Activated T-cell treated with anti-CD3 and anti-CD28 coated beads, Interleukin-2, amount 50 U/mL, for 24 hours (primary cell): ENCODE data around the gene EEF1AKMT1.

Experiments used
- DNase-seq: peaks from one replicate; pipeline ENCODE4 v3.0.0-alpha.2; 2020
- H3K27ac Mint-ChIP-seq: 2 replicates; pipeline ENCODE4 v1.8.0; 2020; ENCODE audit warnings: mild to moderate bottlenecking, mixed read lengths
- H3K27me3 Mint-ChIP-seq: 2 replicates; pipeline ENCODE4 v1.8.0; 2020; ENCODE audit warnings: mixed read lengths
- H3K36me3 Mint-ChIP-seq: 2 replicates; pipeline ENCODE4 v1.8.0; 2020; ENCODE audit warnings: low read depth, mixed read lengths
- H3K4me1 Mint-ChIP-seq: 2 replicates; pipeline ENCODE4 v1.8.0; 2020; ENCODE audit warnings: low read depth, mixed read lengths
- H3K4me3 Mint-ChIP-seq: 2 replicates; pipeline ENCODE4 v1.8.0; 2020; ENCODE audit warnings: mild to moderate bottlenecking, moderate library complexity, mixed read lengths
- H3K9me3 Mint-ChIP-seq: 2 replicates; pipeline ENCODE4 v1.8.0; 2020; ENCODE audit warnings: mixed read lengths

Gene EEF1AKMT1

GRCh38 chr13:20719783-20720182 is 54.0 kb downstream of the EEF1AKMT1 start:
- peaks cover 10% of the 10 kb centered on the region for H3K27me3 Mint-ChIP-seq
- H3K4me3 Mint-ChIP-seq, result no peak overlapping the region
- no peaks in the 10 kb centered on the region for H3K9me3 Mint-ChIP-seq

GRCh38 chr13:20718958-20719566 is 54.7 kb downstream of the EEF1AKMT1 start:
- Mint-ChIP-seq H3K4me3 (no peak overlapping the region), H3K4me1 (peaks cover 13% of the 10 kb centered on the region), H3K27ac (no peak overlapping the region), H3K27me3 (peaks cover 10% of the 10 kb centered on the region), H3K36me3 (no peaks in the 10 kb centered on the region), H3K9me3 (no peaks in the 10 kb centered on the region)
- no peak for DNase-seq

More at GRCh38 chr13:20719783-20720182, 54.0 kb downstream of the EEF1AKMT1 start:
- Mint-ChIP-seq H3K36me3 (no peaks in the 10 kb centered on the region), H3K27ac (no peak overlapping the region), H3K4me1 (peaks cover 13% of the 10 kb centered on the region)
- DNase-seq, result no peak

GRCh38 chr13:20717581-20718542 is 55.9 kb downstream of the EEF1AKMT1 start:
- H3K27ac Mint-ChIP-seq, result no peak overlapping the region
- no peak overlapping the region for H3K4me3 Mint-ChIP-seq
- H3K36me3 Mint-ChIP-seq, result no peaks in the 10 kb centered on the region
- DNase-seq, result no peak
- no peaks in the 10 kb centered on the region for H3K9me3 Mint-ChIP-seq
- peaks cover 15% of the 10 kb centered on the region for H3K4me1 Mint-ChIP-seq
- H3K27me3 Mint-ChIP-seq, result peaks cover 16% of the 10 kb centered on the region

GRCh38 chr13:20716951-20717350 is 56.8 kb downstream of the EEF1AKMT1 start:
- H3K27me3 Mint-ChIP-seq, result peaks cover 16% of the 10 kb centered on the region
- peaks cover 10% of the 10 kb centered on the region for H3K4me1 Mint-ChIP-seq
- no peaks in the 10 kb centered on the region for H3K36me3 Mint-ChIP-seq
- H3K9me3 Mint-ChIP-seq, result no peaks in the 10 kb centered on the region
- H3K4me3 Mint-ChIP-seq, result no peak overlapping the region
- DNase-seq, result no peak
- no peak overlapping the region for H3K27ac Mint-ChIP-seq

GRCh38 chr13:20715330-20715712 is 58.4 kb downstream of the EEF1AKMT1 start:
- DNase-seq, result no peak
- H3K9me3 Mint-ChIP-seq, result no peaks in the 10 kb centered on the region
- H3K4me3 Mint-ChIP-seq, result no peak overlapping the region
- H3K36me3 Mint-ChIP-seq, result no peaks in the 10 kb centered on the region
- H3K27me3 Mint-ChIP-seq, result peaks cover 18% of the 10 kb centered on the region
- no peak overlapping the region for H3K27ac Mint-ChIP-seq
- peaks cover 3% of the 10 kb centered on the region for H3K4me1 Mint-ChIP-seq

GRCh38 chr13:20714563-20715329 is 59.0 kb downstream of the EEF1AKMT1 start:
- Mint-ChIP-seq H3K4me1 (peaks cover 3% of the 10 kb centered on the region), H3K36me3 (no peaks in the 10 kb centered on the region), H3K27me3 (peaks cover 18% of the 10 kb centered on the region), H3K27ac (no peak overlapping the region), H3K4me3 (no peak overlapping the region), H3K9me3 (no peaks in the 10 kb centered on the region)
- no peak for DNase-seq

GRCh38 chr13:20714161-20714560 is 59.6 kb downstream of the EEF1AKMT1 start:
- H3K27ac Mint-ChIP-seq, result no peak overlapping the region
- H3K4me1 Mint-ChIP-seq, result peaks cover 8% of the 10 kb centered on the region
- no peaks in the 10 kb centered on the region for H3K9me3 Mint-ChIP-seq
- DNase-seq, result no peak
- H3K36me3 Mint-ChIP-seq, result no peaks in the 10 kb centered on the region
- H3K4me3 Mint-ChIP-seq, result no peak overlapping the region
- peaks cover 18% of the 10 kb centered on the region for H3K27me3 Mint-ChIP-seq

GRCh38 chr13:20713751-20714150 is 60.0 kb downstream of the EEF1AKMT1 start:
- Mint-ChIP-seq H3K4me3 (no peak overlapping the region), H3K36me3 (no peaks in the 10 kb centered on the region), H3K27ac (no peak overlapping the region), H3K9me3 (no peaks in the 10 kb centered on the region), H3K4me1 (peaks cover 11% of the 10 kb centered on the region), H3K27me3 (peaks cover 18% of the 10 kb centered on the region)
- no peak for DNase-seq

GRCh38 chr13:20713014-20713376 is 60.8 kb downstream of the EEF1AKMT1 start:
- H3K36me3 Mint-ChIP-seq, result no peaks in the 10 kb centered on the region
- no peaks in the 10 kb centered on the region for H3K9me3 Mint-ChIP-seq
- H3K4me1 Mint-ChIP-seq, result peaks cover 11% of the 10 kb centered on the region
- no peak overlapping the region for H3K4me3 Mint-ChIP-seq
- H3K27ac Mint-ChIP-seq, result no peak overlapping the region
- H3K27me3 Mint-ChIP-seq, result peaks cover 18% of the 10 kb centered on the region
- no peak for DNase-seq

GRCh38 chr13:20711301-20712044 is 62.3 kb downstream of the EEF1AKMT1 start:
- H3K4me3 Mint-ChIP-seq, result no peak overlapping the region
- no peaks in the 10 kb centered on the region for H3K9me3 Mint-ChIP-seq
- H3K4me1 Mint-ChIP-seq, result peaks cover 11% of the 10 kb centered on the region
- no peak for DNase-seq
- H3K27me3 Mint-ChIP-seq, result peaks cover 18% of the 10 kb centered on the region
- no peaks in the 10 kb centered on the region for H3K36me3 Mint-ChIP-seq
- H3K27ac Mint-ChIP-seq, result no peak overlapping the region

- H3K4me1 Mint-ChIP-seq, result peaks cover 11% of the 10 kb centered on the region
- no peaks in the 10 kb centered on the region for H3K36me3 Mint-ChIP-seq
- no peak overlapping the region for H3K4me3 Mint-ChIP-seq
- DNase-seq, result no peak
- no peak overlapping the region for H3K27ac Mint-ChIP-seq
- H3K9me3 Mint-ChIP-seq, result no peaks in the 10 kb centered on the region
- H3K27me3 Mint-ChIP-seq, result peaks cover 18% of the 10 kb centered on the region
These were observed 64.0 kb downstream of the EEF1AKMT1 start for GRCh38 chr13:20709782-20710181.

- H3K27me3 Mint-ChIP-seq, result peaks cover 18% of the 10 kb centered on the region
- no peak overlapping the region for H3K4me3 Mint-ChIP-seq
- no peak overlapping the region for H3K27ac Mint-ChIP-seq
- H3K4me1 Mint-ChIP-seq, result peaks cover 11% of the 10 kb centered on the region
- H3K9me3 Mint-ChIP-seq, result no peaks in the 10 kb centered on the region
- H3K36me3 Mint-ChIP-seq, result no peaks in the 10 kb centered on the region
- DNase-seq, result no peak
These were observed 64.4 kb downstream of the EEF1AKMT1 start for GRCh38 chr13:20709369-20709768.

GRCh38 chr13:20708216-20708615 is 65.5 kb downstream of the EEF1AKMT1 start:
- peaks cover 1% of the 10 kb centered on the region for H3K36me3 Mint-ChIP-seq
- no peaks in the 10 kb centered on the region for H3K9me3 Mint-ChIP-seq
- H3K27me3 Mint-ChIP-seq, result peaks cover 12% of the 10 kb centered on the region
- peaks cover 12% of the 10 kb centered on the region for H3K4me1 Mint-ChIP-seq
- H3K27ac Mint-ChIP-seq, result no peak overlapping the region
- no peak overlapping the region for H3K4me3 Mint-ChIP-seq
- no peak for DNase-seq

GRCh38 chr13:20706661-20707060 is 67.1 kb downstream of the EEF1AKMT1 start:
- no peak overlapping the region for H3K27ac Mint-ChIP-seq
- H3K4me3 Mint-ChIP-seq, result no peak overlapping the region
- peaks cover 8% of the 10 kb centered on the region for H3K27me3 Mint-ChIP-seq
- no peak for DNase-seq
- peaks cover 24% of the 10 kb centered on the region for H3K4me1 Mint-ChIP-seq
- H3K9me3 Mint-ChIP-seq, result no peaks in the 10 kb centered on the region
- peaks cover 2% of the 10 kb centered on the region for H3K36me3 Mint-ChIP-seq
